ENCODE data around the gene ZNF41.

GRCh38 chrX:47420962-47421361 is 62.1 kb downstream of the ZNF41 start:
- TF ChIP-seq, protein P1, sequence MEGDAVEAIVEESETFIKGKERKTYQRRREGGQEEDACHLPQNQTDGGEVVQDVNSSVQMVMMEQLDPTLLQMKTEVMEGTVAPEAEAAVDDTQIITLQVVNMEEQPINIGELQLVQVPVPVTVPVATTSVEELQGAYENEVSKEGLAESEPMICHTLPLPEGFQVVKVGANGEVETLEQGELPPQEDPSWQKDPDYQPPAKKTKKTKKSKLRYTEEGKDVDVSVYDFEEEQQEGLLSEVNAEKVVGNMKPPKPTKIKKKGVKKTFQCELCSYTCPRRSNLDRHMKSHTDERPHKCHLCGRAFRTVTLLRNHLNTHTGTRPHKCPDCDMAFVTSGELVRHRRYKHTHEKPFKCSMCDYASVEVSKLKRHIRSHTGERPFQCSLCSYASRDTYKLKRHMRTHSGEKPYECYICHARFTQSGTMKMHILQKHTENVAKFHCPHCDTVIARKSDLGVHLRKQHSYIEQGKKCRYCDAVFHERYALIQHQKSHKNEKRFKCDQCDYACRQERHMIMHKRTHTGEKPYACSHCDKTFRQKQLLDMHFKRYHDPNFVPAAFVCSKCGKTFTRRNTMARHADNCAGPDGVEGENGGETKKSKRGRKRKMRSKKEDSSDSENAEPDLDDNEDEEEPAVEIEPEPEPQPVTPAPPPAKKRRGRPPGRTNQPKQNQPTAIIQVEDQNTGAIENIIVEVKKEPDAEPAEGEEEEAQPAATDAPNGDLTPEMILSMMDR (IDR thresholded peaks at IDR 0.05; ENCODE audit: borderline replicate concordance, extremely low read depth, low read length, poor library complexity, severe bottlenecking), result no peak
- no peak for TF ChIP-seq EZH2 (IDR thresholded peaks at IDR 0.05; ENCODE audit: borderline replicate concordance, low read depth, low read length, severe bottlenecking)

Measured in DND-41 (cell line).